Stimulated activated CD4-positive, alpha-beta T cell treated with anti-CD3 and anti-CD28 coated beads, TNF-alpha, amount 100 ng/mL, for 4 hours (primary cell): Measurements from ENCODE around the gene UPF3A.
A peak's percentile ranks its signal among the peaks of the same experiment; 100 is the strongest.
"Not testable (repeated sequence)": the region's sequence is repeated elsewhere in the genome, so short reads cannot be mapped to it uniquely, and the experiment has no call there.

Experiments used
- DNase-seq, 3 experiments: peaks; one replicate each; pipeline ENCODE4 v3.0.0-alpha.2; 2020; ENCODE audit warnings: low read depth in 3 of 3

Gene UPF3A

GRCh38 chr13:114264313-114264712 lies 17.1 kb upstream of the UPF3A start:
- DNase-seq, result not testable (repeated sequence)

GRCh38 chr13:114264886-114265611 lies 16.4 kb upstream of the UPF3A start:
- no peak for DNase-seq

GRCh38 chr13:114266241-114266640 lies 15.2 kb upstream of the UPF3A start:
- DNase-seq, result no peak

GRCh38 chr13:114268344-114269280 lies 12.8 kb upstream of the UPF3A start:
- DNase-seq, result no peak

- DNase-seq, result no peak
Observed at GRCh38 chr13:114269281-114269770, 12.1 kb upstream of the UPF3A start.

GRCh38 chr13:114272977-114273376 lies 8.4 kb upstream of the UPF3A start:
- no peak for DNase-seq

- no peak for DNase-seq
Observed at GRCh38 chr13:114275304-114275703, 6.1 kb upstream of the UPF3A start.

- DNase-seq, result no peak
Observed at GRCh38 chr13:114279146-114279545, 2.3 kb upstream of the UPF3A start.

- no peak for DNase-seq
Observed at GRCh38 chr13:114279758-114280355, 1.5 kb upstream of the UPF3A start.

- peak in 2 of 3 experiments; percentile 5 to 17 for DNase-seq
Observed at GRCh38 chr13:114282041-114282670, 755 bp downstream of the UPF3A start.

- DNase-seq, result no peak
Observed at GRCh38 chr13:114283576-114283975, 2.2 kb downstream of the UPF3A start.

- no peak for DNase-seq
Observed at GRCh38 chr13:114284680-114285079, 3.3 kb downstream of the UPF3A start.

- DNase-seq, result no peak
Observed at GRCh38 chr13:114285166-114285808, 3.9 kb downstream of the UPF3A start.

- DNase-seq, result no peak
Observed at GRCh38 chr13:114286808-114287207, 5.4 kb downstream of the UPF3A start.

- no peak for DNase-seq
Observed at GRCh38 chr13:114288157-114288591, 6.8 kb downstream of the UPF3A start.

GRCh38 chr13:114296448-114296847 lies 15.0 kb downstream of the UPF3A start:
- DNase-seq, result no peak

GRCh38 chr13:114296902-114297301 lies 15.5 kb downstream of the UPF3A start:
- no peak for DNase-seq

GRCh38 chr13:114298866-114299265 lies 17.5 kb downstream of the UPF3A start:
- no peak for DNase-seq

- DNase-seq, result no peak
Observed at GRCh38 chr13:114299604-114300305, 18.4 kb downstream of the UPF3A start.

- DNase-seq, result no peak
Observed at GRCh38 chr13:114303700-114304327, 22.4 kb downstream of the UPF3A start.
